ENCODE measurements around the gene TSSK2.
"Not testable (repeated sequence)": the region's sequence is repeated elsewhere in the genome, so short reads cannot be mapped to it uniquely, and the experiment has no call there.

TSSK2 gene

DNA sequence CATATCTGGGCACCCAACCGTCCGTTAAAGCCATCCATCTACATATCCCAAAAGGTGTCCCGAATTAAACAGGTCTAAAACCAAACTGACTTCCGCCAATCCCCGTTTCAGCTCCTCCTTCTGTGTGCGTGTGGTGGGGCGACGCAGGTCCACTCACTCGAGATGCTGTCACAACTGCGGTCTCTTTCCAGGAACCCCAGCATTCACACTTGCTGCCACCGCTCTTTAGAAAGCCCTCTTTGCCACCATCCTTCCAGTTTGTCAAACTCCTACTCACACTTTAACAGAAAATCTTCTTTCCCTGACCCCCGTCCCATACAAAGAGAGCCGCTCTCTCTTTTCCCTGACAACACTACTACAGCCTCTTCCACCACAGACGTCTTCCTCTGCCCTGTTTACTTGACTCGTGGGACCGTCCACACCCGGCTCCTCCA is 12.9 kb downstream of the TSSK2 start:
- DNase-seq (ENCODE audit: low read depth): no peak

DNA sequence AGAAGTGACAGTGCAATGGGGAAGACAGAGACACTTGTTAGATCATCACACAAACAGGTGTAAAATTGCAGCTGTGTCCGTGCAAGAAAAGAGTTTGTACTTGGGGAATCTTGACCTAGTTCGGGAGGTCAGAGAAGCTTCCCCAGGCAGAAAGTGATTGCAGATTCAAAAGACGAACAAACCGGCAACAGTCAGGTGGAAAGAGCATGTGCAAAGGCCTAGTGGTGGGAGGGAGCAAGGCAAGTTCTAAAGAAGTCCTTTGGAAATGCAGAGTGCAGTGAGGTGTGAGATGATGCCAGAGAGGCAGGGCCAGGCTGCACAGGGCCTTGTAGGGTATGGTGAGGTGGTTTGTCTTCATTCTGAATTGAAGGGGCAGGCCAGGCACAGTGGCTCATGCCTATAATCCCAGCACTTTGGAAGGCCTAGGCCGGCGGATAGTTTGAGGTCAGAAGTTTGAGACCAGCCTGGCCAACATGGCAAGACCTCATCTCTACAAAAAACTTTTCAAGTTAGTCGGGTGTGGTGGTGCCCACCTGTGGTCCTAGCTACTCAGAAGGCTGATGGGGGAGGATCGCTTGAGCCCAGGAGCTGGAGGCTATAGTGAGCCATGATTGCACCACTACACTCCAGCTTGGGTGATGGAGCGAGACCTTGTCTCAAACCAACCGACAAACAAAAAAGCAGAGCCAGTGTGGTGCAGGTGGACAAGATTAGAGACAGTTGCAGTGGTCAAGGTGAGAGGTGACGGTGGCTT is 15.3 kb downstream of the TSSK2 start:
- no peak for DNase-seq (ENCODE audit: low read depth)

DNA sequence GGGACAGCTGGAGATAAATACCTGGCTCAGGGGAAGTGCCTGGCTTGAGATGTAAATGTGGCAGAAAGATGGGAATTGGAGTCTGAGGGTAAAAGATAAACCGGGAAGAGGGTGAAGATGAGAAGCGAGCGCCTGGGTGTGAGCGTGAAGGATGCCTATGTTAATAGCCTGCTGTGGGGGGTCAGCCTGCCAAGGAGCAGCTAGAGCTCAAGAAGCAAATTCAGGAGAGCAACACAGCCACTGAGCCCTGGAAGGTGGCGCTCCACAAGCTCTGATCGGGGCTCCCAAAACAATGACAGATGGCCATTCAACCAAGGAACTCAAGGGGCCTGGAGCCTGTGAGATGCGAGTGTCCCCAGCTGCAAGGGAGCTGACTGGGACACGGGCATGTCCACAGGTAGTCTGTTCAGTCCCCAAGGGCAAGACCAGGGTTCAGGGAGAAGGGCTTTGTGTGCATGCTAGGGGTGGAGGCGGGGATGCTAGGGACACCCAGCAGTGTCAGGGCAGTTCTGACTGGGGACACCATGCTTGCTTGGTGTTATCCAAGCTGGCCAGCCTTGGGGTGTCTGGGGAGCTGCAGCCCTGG is 16.2 kb downstream of the TSSK2 start:
- DNase-seq (ENCODE audit: low read depth): no peak

DNA sequence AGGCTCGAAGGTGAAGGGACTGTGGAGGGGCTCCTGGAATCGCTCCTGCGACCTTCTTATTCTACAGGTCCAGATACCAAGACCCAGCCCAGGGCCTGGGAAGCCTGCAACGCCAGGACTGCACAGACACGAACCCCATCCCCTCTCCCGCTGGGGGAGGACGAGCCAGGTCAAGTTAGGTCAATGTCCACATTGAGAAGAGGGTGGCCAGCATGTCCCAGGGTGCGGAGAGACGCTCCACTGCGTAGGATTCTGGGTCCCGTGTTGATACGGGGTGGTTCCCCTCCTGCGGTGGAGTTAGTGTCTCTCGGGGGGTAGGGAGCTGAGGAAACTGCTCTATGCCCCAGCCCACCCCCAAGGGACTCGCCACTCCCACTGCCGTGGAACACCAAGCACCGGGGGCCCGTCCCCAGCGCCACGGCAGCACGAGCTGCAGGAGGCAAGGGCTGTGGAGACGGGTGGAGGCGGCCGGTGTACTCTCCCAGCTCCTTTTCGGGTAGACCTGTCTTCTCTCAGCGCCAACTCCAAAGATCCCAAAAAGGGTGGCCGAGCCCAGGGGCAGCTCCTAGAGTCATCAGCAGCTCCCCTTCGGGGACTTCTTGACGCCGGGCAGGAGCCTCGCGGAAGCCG is 17.4 kb downstream of the TSSK2 start:
- DNase-seq (ENCODE audit: low read depth): no peak

DNA sequence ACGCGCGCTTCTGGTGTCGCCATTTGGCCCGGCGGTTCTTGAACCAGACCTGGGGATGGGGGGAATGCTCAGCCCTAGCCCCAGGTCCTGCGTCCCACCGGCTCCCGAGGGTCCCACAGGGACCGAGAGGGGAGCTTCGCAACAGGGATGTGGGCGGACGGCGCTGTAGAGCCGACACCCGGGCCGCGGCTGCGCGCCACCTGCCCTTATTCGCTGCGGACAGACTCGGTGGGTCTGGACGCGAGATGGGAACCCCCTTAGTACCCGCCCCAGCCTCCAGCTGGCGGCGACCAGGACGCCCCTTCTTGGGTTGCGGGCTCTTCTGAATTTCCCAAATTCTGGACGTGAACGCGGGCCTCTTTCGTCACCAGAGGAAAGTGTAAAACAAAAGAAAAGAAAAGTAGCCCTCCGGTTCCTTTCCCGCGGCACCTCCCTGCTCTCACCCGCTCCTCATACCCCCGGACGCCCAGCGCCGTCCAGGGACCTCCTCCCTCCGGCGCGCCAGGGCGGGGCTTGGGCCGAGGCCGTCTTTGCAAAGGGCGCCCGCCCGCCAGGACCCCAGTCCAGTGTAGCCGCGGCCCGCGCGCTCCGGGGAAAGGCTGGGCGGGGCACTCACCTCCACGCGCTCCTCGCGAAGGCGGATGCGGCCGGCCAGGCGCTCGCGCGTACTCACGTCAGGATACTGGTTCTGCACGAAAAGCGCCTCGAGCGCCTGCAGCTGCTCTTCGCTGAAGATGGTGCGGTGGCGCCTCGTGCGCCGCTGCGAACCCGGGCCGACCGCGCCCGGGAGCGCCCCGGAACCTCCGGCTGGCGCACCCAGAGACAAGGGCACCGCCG is 18.2 kb downstream of the TSSK2 start:
- no peak for DNase-seq (ENCODE audit: low read depth)

DNA sequence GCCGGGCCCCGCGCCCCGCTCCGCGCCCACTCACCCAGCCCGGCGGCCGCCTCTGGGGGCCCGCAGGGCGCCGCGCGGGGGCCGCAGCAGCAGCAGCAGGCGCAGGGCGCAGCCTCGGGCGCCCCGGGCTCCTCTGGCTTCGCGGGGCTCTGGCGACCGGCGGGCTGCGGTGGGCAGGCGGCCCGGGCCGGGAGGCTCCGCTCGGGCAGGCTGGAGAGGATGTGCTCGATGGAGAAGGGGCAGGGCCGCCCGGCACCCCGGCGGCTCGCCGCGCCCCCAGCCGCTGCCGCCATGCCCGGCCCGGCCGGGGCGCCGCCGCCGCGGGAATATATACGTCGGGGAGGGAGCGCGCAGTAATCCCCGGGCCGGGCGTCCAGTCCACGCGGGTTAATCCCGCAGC is 18.9 kb downstream of the TSSK2 start, which contains the start of gene GSC2:
TSS of gene GSC2 (minus strand) at position 302 of the 400 bp plus-strand sequence. CDS start at position 293, 9 bp downstream.
- no peak for DNase-seq (ENCODE audit: low read depth)

DNA sequence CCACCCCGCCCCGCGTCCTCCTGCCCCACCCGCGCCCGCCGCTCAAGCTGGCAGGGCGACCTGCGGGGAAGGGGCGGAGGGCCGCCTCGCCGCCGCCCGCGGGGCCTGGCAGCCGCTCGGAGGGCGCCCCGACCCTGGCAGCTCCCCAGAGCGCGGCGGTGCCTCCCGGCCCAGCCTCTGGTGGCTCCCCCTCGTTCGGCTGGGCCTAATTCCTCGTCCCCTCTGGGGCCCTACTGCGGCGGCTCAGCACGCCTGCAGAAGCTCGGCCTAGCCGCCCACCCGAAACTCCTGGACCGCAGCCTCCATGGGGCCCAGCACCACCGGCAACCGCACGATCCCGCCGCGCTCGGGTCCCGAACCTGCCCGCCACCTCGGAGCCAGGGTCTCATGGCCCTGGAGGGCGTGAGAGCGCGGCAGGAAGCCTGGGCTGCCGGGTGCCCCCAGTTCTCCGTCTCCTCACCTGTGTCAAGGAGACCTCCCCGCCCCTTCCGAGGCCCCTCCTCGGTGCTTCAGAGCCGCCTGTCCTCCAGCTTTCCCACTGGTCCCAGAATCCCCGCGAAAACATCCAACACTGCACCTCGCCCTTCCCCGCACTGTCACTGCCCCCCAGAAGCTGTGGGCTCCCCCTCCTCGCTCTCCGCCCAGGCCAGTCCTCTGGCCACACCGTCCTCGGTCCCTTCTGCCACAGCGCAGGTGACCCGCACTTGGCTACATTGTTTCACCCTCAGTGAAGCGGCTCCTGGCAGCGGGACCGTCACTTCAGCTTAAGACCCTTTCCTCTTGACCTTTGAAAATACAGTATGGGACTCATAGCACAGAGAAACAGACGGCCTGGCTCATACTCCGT is 19.6 kb downstream of the TSSK2 start:
- DNase-seq (ENCODE audit: low read depth): no peak

DNA sequence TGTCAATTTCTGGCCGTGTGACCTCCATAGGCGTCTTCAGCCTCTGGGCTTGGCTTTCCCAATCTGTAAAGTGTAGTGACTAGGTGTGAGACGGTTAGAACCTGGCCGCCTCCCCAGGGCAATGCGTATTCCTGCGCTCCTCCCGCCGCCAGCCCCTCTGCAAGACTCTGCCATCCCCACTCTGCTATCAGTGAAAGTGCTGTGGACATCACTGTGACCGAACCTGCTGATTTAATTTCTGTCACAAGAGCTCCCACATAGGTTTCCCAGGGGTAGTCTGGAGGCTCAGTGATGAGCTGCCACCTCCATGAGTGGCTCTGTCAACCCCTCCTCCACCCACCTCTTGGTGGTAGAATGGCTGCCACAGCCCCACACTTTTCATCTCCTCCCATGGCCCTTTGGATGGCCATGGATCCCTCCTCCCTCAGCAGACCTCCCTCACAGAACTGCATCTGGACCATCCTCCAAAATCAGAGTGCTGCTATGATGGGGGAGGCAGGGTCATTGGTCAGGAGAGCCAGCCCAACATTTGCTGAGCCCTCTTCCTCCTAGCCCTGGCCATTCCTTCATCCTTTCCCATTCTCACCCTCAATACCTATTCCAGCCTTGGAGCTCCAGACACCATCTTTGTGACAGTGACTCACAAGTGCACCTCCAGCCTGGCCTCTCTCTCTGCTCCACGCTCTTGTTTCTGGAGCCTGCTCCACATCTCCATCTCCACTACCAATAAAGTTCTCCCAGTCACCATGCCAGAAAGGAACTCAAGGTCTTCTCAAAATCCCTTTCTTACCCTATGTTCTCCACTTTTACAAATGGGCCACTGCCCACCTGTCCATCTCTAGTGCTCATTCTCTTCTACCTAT is 20.5 kb downstream of the TSSK2 start:
- no peak for DNase-seq (ENCODE audit: low read depth)

DNA sequence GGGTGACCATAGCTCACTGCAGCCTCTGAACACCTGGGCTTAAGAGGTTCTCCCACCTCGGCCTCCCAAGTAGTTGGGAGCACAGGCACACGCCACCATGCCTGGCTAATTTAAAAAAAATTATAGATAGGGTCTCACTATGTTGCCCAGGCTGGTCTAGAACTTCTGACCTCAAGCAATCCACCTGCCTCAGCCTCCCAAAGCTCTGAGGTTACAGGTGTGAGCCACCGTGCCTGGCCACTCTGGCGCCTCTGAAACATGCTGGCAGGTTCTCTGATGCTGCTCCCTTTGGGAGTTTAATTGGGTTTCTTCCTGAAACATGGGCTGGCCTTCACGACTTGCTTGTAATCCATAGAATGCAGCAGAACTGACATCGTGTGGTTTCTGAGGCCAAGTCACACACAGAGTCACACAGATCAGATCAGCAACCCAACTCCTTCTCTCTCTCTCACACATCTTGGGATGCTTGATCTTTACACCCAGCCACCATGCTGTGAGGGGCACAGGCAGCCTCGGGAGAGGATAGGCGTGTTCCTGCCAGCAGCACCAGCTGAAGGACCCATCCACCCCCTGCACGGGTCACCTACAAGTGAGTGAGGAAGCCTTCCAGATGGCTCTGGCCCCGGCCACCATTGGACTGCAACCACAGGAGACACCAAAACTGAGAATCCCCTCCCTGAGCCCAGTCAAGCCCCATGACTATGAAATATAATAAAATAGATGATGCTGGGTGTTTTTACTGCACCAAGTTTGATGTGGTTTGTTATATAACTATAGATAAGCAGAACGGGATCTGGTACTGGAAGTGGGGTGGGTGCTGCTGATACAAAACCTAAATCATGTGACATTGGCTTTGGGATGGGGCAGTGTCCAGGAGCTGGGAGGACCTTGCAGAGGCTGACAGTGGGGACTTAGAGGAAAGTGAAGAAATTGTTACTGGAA is 22.1 kb downstream of the TSSK2 start:
- no peak for DNase-seq (ENCODE audit: low read depth)

DNA sequence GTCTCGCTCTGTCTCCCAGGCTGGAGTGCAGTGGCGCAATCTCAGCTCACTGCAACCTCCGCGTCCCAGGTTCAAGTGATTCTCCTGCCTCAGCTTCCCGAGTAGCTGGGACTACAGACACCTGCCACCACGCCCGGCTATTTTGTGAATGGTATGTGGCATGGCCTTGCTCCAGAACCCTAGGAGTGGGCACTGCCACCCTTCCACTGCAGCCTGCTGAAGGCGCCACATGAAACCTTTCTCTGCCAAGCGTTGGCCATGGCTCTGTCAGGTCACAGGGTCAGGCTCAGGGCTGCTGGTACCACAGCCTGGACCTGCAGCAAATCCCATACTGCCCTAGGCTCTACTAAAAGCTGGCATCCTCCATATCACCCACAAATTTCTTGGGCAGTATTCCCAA is 25.0 kb downstream of the TSSK2 start:
- DNase-seq (ENCODE audit: low read depth): not testable (repeated sequence)

DNA sequence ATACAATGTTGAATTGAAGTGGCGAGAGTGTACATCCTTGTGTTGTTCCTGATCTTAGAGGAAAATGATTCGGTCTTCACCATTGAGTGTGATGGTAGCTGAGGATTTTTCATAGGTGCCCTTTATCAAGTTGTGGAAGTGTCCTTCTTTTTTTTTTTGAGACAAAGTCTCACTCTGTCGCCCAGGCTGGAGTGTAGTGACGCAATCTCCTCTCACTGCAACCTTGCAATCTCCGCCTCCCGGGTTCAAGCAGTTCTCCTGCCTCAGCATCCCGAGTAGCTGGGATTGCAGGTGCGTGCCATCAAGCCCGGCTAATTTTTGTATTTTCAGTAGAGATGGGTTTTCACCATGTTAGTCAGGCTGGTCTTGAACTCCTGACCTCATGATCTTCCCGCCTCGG is 27.5 kb downstream of the TSSK2 start:
- DNase-seq (ENCODE audit: low read depth): not testable (repeated sequence)

DNA sequence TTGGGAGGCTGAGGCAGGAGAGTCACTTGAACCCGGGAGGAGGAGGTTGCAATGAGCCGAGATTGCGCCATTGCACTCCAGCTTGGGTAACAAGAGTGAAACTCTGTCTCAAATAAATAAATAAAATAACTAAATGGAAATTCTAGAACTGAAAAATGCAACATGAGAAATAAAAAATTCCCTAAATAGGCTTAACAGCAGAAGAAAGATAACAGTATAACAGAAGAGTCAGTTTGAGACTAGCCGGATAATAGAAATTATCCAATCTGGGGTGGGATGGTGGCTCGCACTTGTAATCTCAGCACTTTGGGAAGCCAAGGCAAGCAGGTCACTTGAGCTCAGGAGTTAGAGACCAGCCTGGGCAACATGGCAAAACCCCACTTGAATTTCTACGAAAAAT is 33.3 kb downstream of the TSSK2 start:
- DNase-seq (ENCODE audit: low read depth): no peak

DNA sequence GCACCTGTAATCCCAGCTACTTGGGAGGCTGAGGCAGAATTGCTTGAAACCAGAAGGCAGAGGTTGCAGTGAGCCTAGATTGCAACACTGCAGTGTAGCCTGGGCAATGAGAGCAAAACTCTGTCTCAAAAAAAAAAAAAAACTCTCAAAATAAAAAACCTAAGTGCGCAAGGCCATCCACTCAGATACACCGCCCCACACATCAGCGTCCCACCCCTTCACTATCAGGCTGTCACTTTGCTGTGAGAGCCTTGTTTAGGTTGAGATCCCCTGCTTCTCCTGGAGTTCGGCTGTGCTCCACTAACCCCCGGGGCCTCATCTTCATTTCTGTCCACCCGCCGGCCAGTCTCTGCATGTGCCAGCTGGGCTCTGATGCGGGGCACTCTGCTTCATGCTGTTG is 35.3 kb downstream of the TSSK2 start:
- DNase-seq (ENCODE audit: low read depth): no peak

DNA sequence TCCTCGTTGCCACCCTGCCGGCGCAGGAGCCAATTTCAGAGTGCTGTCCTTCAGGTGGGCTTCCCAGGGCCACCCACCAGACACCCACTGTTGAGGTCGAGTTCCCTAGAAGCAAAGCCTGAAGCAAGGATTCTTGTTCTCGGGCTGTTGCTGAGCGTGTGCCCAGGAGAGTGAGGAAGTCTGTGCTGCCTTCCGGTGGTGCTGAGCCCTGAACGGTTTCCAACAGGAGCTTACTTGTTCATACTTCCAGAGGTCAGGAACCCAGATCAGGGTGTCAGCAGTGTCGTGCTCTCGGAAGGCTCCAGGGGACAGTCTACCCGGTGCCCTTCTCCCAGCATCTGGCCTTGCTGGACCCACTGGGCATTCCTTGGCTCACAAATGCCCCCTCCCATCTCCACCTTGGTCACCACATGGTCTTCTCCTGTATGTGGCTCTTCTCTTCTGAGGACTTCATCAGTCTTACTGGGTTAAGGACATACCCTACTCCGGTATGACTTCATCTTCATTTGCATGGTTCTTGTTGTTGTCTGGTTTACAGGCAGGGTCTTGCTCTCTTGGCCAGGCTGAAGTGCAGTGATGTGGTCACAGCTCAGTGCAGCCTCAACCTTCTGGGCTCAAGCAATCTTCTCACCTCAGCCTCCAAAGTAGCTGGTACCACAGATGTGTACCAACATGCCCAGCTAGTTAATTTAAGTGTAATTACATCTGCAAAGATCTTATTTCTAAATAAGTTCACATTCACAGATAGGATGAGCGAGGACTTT is 36.2 kb downstream of the TSSK2 start:
- no peak for DNase-seq (ENCODE audit: low read depth)

DNA sequence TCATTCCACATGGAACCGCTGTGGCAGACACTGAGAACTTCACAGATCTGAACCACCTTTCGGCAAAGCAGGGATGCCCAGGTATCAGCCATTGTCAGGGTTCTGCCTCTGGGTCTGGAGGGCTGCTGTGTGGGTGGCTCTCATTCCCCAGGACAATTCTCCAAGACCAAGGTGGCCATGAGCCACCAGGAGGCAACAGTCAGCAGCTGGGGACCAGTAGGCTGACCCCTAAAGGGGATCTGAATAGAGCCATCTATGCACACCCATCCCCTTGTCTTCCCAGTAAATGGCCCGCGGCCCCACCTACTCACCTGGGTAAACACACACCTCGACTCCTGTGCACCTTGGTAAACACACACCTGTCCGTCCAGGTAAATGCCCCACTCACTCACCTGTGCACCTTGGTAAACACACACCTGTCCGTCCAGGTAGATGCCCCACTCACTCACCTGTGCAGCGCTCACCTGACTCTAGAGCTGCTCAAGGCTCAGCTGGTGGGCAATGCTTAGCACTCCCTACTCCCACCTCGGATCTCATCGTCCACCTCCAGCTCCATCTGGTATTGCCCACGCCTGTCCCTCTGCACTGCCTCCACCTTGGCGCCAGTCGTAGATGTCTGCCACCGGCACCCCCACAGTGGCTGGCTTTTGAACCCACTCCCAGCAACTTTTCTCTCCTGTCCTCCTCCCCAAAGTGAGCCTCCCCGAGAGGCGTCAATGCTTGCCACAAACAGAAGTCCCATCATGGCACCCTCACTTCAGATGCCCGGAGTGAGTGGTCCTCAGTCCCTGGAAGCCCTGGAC is 37.2 kb downstream of the TSSK2 start:
- no peak for DNase-seq (ENCODE audit: low read depth)

DNA sequence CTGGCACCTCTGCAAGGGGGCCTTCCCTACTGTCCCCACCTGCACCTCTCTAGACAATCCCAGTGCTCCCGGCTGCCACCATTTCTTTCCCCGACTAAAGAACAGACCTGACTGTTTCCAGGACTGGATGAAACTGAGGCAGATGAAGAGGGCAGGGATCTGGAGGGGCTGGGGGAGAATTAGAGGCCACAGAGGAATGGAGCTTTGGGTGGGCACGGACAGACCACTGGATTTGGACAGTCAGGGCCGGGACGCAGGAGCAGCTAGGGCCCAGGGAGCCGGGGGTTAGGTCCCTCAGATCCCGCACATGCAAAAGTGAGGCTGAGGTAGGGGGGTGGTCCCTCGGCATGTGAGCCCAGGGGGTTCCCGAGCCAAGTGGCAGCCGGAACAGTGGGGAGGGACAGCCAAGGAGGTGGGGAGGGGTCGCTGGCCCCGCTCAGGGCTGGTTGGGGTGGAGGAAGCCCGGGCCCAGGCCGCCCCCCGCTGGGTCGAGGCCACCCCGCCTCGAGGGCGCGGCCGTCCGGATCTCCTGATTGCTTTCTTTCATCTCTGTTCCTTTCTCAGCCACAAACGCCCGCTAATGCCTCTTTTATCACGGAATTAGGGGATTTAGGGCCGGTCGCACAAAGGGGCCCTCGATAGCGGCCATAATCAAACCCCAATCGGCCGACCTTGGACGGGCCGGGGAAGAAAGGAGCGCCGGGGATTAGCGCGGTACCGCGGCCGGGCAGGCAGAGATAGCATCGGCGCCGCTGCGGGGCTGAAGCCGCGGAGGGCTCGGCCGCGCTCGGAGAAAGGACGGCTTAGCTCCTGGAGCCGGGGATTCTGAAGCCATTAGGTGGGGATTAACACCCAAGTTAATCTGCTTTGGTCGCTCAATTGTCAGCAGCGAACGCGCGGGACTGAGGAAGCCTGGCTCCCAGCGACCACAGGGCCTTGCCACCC is 38.2 kb downstream of the TSSK2 start:
- DNase-seq (ENCODE audit: low read depth): no peak

DNA sequence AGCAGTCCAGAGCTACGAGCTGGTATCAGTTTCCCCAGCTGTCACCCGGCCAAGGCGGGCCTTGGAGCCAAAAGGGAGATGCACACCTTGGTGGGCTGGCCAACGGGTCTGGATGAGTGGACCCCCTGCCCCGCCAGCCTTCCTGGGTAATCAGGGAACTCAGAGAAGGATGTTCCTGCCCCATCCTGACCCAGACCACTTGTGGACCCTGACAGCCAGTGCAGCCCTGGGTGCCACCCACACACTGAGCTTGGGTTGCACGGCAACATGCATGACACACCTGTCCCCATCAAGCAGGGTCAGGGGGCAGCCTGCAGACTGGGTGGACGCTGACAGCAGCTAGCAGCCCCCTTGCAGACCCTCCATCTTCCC is 38.8 kb downstream of the TSSK2 start:
- no peak for DNase-seq (ENCODE audit: low read depth)
